HepG2 (cell line): ENCODE results near the gene NAB2. TPM values are rescaled to one million over a fixed set of nuclear protein-coding genes. Genes with fewer than 3 reads are reported as not detected.

Experiments
- AKAP8 ChIP-seq: sonication (generic); formaldehyde crosslinking; IDR thresholded peaks from 2 replicates; pipeline ENCODE4 v1.5.1; 2020; ENCODE audit warnings: mild to moderate bottlenecking, missing genetic modification reagents
- ASH2L ChIP-seq: fragments of 300-600, 200-600 bp; sonication (generic); IDR thresholded peaks from 2 replicates; pipeline ENCODE4 v1.7.0; 2017; ENCODE audit warnings: low read depth, mild to moderate bottlenecking, moderate library complexity, mixed read lengths, low read length; ENCODE audit not compliant: insufficient read length
- ATM ChIP-seq: fragments of 450-650 bp; IDR thresholded peaks from 2 replicates; pipeline ENCODE4 v1.7.1; 2017; ENCODE audit warnings: mild to moderate bottlenecking, borderline replicate concordance
- CENPX ChIP-seq: sonication (generic); formaldehyde crosslinking; IDR thresholded peaks from 2 replicates; pipeline ENCODE4 v1.9.0; 2021; ENCODE audit warnings: mild to moderate bottlenecking, missing genetic modification reagents, moderate library complexity
- FOXA1 ChIP-seq, 2 experiments: fragments of 450-650 bp in 1 of 2; sonication (generic) in 1 of 2; formaldehyde crosslinking in 1 of 2; IDR thresholded peaks; 2 replicates each; pipeline versions ENCODE4 v1.4.0 to v1.6.1; 2016 to 2020; ENCODE audit warnings: missing genetic modification reagents in 1 of 2
- ISX ChIP-seq: sonication (generic); formaldehyde crosslinking; conservative IDR thresholded peaks from 2 replicates; pipeline ENCODE4 v1.5.0; 2020; ENCODE audit warnings: missing genetic modification reagents
- RXRA ChIP-seq: sonication (generic); formaldehyde crosslinking; IDR thresholded peaks from 2 replicates; pipeline ENCODE4 v1.5.1; 2020; ENCODE audit warnings: missing genetic modification reagents
- TOE1 ChIP-seq: sonication (generic); formaldehyde crosslinking; IDR thresholded peaks from 2 replicates; pipeline ENCODE4 v1.4.0; 2020; ENCODE audit warnings: mild to moderate bottlenecking, missing genetic modification reagents
- ZNF205 ChIP-seq: IDR thresholded peaks from 2 replicates; pipeline ENCODE4 v1.6.1; 2018; ENCODE audit warnings: missing biosample characterization, missing genetic modification reagents
- polyA plus RNA-seq, 8 experiments: library from polyadenylated mRNA; depleted of rRNA in 3 of 8; stranded (reverse) in 7 of 8; unstranded in 1 of 8; fragments of >200 nt; fragmentation: Illumina TruSeq in 4 of 8; extraction: Trizol in 4 of 8; gene quantifications; 2 replicates each; pipeline versions ENCODE4 v1.2.1 to v1.2.3, GENCODE V29; 2011 to 2016; ENCODE audit warnings: low read depth in 4 of 8, missing spikeins in 1 of 8, mixed read lengths in 1 of 8; ENCODE audit not compliant: insufficient read depth in 1 of 8
- total RNA-seq, 5 experiments: library from RNA; depleted of rRNA; stranded (reverse); fragments of >200 nt; fragmentation: Illumina TruSeq; extraction: Trizol; gene quantifications; 2 replicates each; pipeline ENCODE4 v1.2.3, GENCODE V29; 2016; ENCODE audit warnings: low read depth in 1 of 5
- TF ChIP-seq, protein P1 (sequence below): sonication (generic); formaldehyde crosslinking; conservative IDR thresholded peaks from 2 replicates; pipeline ENCODE4 v1.8.0; 2022; ENCODE audit warnings: mild to moderate bottlenecking, moderate library complexity, missing genetic modification reagents
- TF ChIP-seq, protein P2 (sequence below): sonication (generic); formaldehyde crosslinking; IDR thresholded peaks from 2 replicates; pipeline ENCODE4 v1.4.0; 2020; ENCODE audit warnings: missing genetic modification reagents, mild to moderate bottlenecking, borderline replicate concordance
- TF ChIP-seq, protein P3 (sequence below): sonication (generic); formaldehyde crosslinking; IDR thresholded peaks from 2 replicates; pipeline ENCODE4 v1.5.0; 2020; ENCODE audit warnings: missing genetic modification reagents
- TF ChIP-seq, protein P4 (sequence below): sonication (generic); formaldehyde crosslinking; IDR thresholded peaks from 2 replicates; pipeline ENCODE4 v1.4.0; 2020; ENCODE audit warnings: low read depth, mild to moderate bottlenecking, missing genetic modification reagents
- TF ChIP-seq, protein P5 (sequence below): sonication (generic); formaldehyde crosslinking; IDR thresholded peaks from 2 replicates; pipeline ENCODE4 v1.4.0; 2020; ENCODE audit warnings: mild to moderate bottlenecking, missing genetic modification reagents
- TF ChIP-seq, protein P6 (sequence below): sonication (generic); formaldehyde crosslinking; IDR thresholded peaks from 2 replicates; pipeline ENCODE4 v1.4.0; 2020; ENCODE audit warnings: low read depth, missing genetic modification reagents

The NAB2 gene
- total and polyA plus RNA-seq, 2 of the 13 experiments (the other 11 are each of a cell fraction or from before 2014, with no cell fraction given) = 11.7 to 12.9 TPM

DNA sequence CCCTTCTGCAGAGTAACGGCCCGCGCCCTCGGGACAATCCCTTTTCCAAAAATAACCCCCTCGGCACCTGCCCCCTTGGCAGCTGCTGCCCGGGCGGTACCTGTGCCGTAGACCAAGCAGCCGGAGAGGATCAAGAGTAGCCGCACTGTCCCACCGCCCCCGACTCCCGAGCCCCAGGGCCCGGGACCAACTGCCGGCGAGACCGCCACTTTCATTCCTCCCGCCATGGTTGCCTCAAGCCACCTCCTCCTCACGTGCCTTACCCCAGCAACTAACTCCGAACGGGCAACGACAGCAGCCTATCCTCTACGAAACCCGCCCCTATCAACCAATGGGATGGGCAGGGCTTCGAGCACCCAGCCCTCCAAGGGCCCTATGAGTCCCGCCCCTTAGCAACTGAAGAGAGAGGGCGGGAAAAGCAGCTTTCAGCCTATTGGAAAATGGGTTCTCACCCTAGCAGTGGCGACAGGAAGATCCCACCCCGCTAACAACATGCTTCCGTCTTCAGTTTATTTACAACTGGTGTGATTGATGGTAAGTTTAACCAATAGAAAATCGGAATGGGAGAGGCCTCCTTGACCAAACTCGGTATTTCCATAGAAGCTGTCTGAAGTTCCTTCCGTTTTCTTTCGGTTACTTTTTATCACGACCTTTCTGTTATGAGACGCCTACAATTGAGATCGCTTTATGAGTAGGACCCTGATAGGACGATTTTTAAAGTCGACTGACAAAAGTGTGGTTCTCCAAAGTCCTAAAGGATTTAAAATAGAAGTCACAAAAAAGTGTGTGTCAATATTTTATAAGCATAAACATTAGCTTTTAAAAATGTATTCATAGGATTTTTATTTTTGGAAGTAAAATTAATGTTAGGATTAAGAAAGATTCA is 10.2 kb upstream of the NAB2 start, which contains the start of gene NEMP1 (continued):
- TF ChIP-seq, protein P1, sequence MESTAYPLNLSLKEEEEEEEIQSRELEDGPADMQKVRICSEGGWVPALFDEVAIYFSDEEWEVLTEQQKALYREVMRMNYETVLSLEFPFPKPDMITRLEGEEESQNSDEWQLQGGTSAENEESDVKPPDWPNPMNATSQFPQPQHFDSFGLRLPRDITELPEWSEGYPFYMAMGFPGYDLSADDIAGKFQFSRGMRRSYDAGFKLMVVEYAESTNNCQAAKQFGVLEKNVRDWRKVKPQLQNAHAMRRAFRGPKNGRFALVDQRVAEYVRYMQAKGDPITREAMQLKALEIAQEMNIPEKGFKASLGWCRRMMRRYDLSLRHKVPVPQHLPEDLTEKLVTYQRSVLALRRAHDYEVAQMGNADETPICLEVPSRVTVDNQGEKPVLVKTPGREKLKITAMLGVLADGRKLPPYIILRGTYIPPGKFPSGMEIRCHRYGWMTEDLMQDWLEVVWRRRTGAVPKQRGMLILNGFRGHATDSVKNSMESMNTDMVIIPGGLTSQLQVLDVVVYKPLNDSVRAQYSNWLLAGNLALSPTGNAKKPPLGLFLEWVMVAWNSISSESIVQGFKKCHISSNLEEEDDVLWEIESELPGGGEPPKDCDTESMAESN (CRISPR knock-in tag) = peak; percentile 73
- TF ChIP-seq CENPX (no peak), ATM (no peak), TOE1 (no peak), RXRA (peak; percentile 46; the same call in 1 of the 2 replicates), FOXA1 (IDR thresholded peaks at IDR 0.05) (no peak), FOXA1 (CRISPR knock-in tag; IDR thresholded peaks at IDR 0.05) (peak; percentile 77; the same call in 1 of the 2 replicates), ISX (CRISPR knock-in tag) (no peak), AKAP8 (CRISPR knock-in tag) (no peak), ZNF205 (CRISPR knock-in tag) (no peak), ASH2L (peak; percentile 65)
- TF ChIP-seq, protein P2, sequence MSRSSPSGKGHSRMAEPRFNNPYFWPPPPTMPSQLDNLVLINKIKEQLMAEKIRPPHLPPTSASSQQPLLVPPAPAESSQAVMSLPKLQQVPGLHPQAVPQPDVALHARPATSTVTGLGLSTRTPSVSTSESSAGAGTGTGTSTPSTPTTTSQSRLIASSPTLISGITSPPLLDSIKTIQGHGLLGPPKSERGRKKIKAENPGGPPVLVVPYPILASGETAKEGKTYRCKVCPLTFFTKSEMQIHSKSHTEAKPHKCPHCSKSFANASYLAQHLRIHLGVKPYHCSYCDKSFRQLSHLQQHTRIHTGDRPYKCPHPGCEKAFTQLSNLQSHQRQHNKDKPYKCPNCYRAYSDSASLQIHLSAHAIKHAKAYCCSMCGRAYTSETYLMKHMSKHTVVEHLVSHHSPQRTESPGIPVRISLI (CRISPR knock-in tag) = no peak
- TF ChIP-seq, protein P3, sequence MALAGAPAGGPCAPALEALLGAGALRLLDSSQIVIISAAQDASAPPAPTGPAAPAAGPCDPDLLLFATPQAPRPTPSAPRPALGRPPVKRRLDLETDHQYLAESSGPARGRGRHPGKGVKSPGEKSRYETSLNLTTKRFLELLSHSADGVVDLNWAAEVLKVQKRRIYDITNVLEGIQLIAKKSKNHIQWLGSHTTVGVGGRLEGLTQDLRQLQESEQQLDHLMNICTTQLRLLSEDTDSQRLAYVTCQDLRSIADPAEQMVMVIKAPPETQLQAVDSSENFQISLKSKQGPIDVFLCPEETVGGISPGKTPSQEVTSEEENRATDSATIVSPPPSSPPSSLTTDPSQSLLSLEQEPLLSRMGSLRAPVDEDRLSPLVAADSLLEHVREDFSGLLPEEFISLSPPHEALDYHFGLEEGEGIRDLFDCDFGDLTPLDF (CRISPR knock-in tag) = peak; percentile 93
- TF ChIP-seq, protein P4, sequence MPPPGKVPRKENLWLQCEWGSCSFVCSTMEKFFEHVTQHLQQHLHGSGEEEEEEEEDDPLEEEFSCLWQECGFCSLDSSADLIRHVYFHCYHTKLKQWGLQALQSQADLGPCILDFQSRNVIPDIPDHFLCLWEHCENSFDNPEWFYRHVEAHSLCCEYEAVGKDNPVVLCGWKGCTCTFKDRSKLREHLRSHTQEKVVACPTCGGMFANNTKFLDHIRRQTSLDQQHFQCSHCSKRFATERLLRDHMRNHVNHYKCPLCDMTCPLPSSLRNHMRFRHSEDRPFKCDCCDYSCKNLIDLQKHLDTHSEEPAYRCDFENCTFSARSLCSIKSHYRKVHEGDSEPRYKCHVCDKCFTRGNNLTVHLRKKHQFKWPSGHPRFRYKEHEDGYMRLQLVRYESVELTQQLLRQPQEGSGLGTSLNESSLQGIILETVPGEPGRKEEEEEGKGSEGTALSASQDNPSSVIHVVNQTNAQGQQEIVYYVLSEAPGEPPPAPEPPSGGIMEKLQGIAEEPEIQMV (CRISPR knock-in tag) = peak; percentile 28; the same call in 1 of the 2 replicates
- TF ChIP-seq, protein P5, sequence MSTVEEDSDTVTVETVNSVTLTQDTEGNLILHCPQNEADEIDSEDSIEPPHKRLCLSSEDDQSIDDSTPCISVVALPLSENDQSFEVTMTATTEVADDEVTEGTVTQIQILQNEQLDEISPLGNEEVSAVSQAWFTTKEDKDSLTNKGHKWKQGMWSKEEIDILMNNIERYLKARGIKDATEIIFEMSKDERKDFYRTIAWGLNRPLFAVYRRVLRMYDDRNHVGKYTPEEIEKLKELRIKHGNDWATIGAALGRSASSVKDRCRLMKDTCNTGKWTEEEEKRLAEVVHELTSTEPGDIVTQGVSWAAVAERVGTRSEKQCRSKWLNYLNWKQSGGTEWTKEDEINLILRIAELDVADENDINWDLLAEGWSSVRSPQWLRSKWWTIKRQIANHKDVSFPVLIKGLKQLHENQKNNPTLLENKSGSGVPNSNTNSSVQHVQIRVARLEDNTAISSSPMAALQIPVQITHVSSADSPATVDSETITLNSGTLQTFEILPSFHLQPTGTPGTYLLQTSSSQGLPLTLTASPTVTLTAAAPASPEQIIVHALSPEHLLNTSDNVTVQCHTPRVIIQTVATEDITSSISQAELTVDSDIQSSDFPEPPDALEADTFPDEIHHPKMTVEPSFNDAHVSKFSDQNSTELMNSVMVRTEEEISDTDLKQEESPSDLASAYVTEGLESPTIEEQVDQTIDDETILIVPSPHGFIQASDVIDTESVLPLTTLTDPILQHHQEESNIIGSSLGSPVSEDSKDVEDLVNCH (CRISPR knock-in tag) = no peak
- TF ChIP-seq, protein P6, sequence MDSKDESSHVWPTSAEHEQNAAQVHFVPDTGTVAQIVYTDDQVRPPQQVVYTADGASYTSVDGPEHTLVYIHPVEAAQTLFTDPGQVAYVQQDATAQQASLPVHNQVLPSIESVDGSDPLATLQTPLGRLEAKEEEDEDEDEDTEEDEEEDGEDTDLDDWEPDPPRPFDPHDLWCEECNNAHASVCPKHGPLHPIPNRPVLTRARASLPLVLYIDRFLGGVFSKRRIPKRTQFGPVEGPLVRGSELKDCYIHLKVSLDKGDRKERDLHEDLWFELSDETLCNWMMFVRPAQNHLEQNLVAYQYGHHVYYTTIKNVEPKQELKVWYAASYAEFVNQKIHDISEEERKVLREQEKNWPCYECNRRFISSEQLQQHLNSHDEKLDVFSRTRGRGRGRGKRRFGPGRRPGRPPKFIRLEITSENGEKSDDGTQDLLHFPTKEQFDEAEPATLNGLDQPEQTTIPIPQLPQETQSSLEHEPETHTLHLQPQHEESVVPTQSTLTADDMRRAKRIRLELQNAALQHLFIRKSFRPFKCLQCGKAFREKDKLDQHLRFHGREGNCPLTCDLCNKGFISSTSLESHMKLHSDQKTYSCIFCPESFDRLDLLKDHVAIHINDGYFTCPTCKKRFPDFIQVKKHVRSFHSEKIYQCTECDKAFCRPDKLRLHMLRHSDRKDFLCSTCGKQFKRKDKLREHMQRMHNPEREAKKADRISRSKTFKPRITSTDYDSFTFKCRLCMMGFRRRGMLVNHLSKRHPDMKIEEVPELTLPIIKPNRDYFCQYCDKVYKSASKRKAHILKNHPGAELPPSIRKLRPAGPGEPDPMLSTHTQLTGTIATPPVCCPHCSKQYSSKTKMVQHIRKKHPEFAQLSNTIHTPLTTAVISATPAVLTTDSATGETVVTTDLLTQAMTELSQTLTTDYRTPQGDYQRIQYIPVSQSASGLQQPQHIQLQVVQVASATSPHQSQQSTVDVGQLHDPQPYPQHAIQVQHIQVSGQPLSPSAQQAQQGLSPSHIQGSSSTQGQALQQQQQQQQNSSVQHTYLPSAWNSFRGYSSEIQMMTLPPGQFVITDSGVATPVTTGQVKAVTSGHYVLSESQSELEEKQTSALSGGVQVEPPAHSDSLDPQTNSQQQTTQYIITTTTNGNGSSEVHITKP (CRISPR knock-in tag) = 0 out of 2 replicates have a peak, but pooled peaks have one; percentile 29
